ENCODE measurements around the gene ASGR2. TPM values are rescaled to one million over a fixed set of nuclear protein-coding genes. Genes with fewer than 3 reads are reported as not detected.

Gene ASGR2
- polyA plus RNA-seq, 1 of the 3 experiments (the other 2 are of a cell fraction): not detected

- no peak overlapping the region for H3K27ac ChIP-seq (ENCODE audit: low read depth in 2 of 2, low read length in 1 of 2)
- no peak overlapping the region for H2AFZ ChIP-seq (ENCODE audit: low read depth)
- no peaks in the 10 kb centered on the region for H3K9me2 ChIP-seq
- CTCF ChIA-PET: interaction anchor here (0.6 to 1.7 kb wide), 5 partner anchors 21 to 64 kb away, joined by 3 to 5 read pairs (median 3); no protein-coding TSS in a partner anchor
- no peak for DNase-seq
- H3K27me3 ChIP-seq (ENCODE audit: insufficient read depth): peaks cover 40% of the 10 kb centered on the region
- no peak for TF ChIP-seq ZBTB33 (IDR thresholded peaks at IDR 0.05; ENCODE audit: borderline replicate concordance, low read depth)
- no peak for TF ChIP-seq GATA2 (CRISPR knock-in tag; IDR thresholded peaks at IDR 0.05)
- no peak for TF ChIP-seq YY1 (IDR thresholded peaks at IDR 0.05; ENCODE audit: low read depth)
- TF ChIP-seq TEAD4 (IDR thresholded peaks at IDR 0.05; ENCODE audit: borderline replicate concordance, insufficient read depth): no peak
- TF ChIP-seq FOXM1 (IDR thresholded peaks at IDR 0.05; ENCODE audit: low read depth): no peak
- no peak for TF ChIP-seq TAF1 (IDR thresholded peaks at IDR 0.05; ENCODE audit: borderline replicate concordance, low read depth, low read length)
- TF ChIP-seq SMC3 (IDR thresholded peaks at IDR 0.05; ENCODE audit: low read depth, low read length): no peak
- no peak for TF ChIP-seq ELF1 (IDR thresholded peaks at IDR 0.05)
- TF ChIP-seq IRF3 (IDR thresholded peaks at IDR 0.05; ENCODE audit: low read depth, low read length): no peak
- TF ChIP-seq CHD2 (IDR thresholded peaks at IDR 0.05; ENCODE audit: low read length, partially characterized antibody): no peak
- TF ChIP-seq NFIC (IDR thresholded peaks at IDR 0.05; ENCODE audit: borderline replicate concordance): no peak
- no peak for TF ChIP-seq GABPA (IDR thresholded peaks at IDR 0.05; ENCODE audit: low read depth)
- no peak for TF ChIP-seq REST (IDR thresholded peaks at IDR 0.05; ENCODE audit: low read depth, low read length)
- no peak for TF ChIP-seq FOXJ3 (CRISPR knock-in tag; IDR thresholded peaks at IDR 0.05)
- no peak for TF ChIP-seq CTCF (IDR thresholded peaks at IDR 0.05)
- H3K79me2 ChIP-seq (ENCODE audit: insufficient read depth): no peaks in the 10 kb centered on the region
- H3F3A ChIP-seq (replicated peaks; ENCODE audit: insufficient read depth): no peaks in the 10 kb centered on the region
- no peaks in the 10 kb centered on the region for H4K20me1 ChIP-seq (ENCODE audit: insufficient read depth)
- WGBS (ENCODE audit: low lambda C conversion rate): 17% methylated on average over 11 of the region's 14 CpGs
- H3K4me3 ChIP-seq (ENCODE audit: low read depth in 2 of 2, low read length in 1 of 2): no peak overlapping the region
- H3K9ac ChIP-seq: no peak overlapping the region
- H3K4me1 ChIP-seq (ENCODE audit: control insufficient read depth in 1 of 2, insufficient read depth in 2 of 2, low read depth in 1 of 2, low read length in 1 of 2): no peaks in the 10 kb centered on the region
- POLR2A ChIA-PET: no interaction called here
- no peaks in the 10 kb centered on the region for H3K36me3 ChIP-seq (replicated peaks in 1 of 2; ENCODE audit: control insufficient read depth in 1 of 2, insufficient read depth in 2 of 2, low read length in 1 of 2)
- H3K4me2 ChIP-seq: no peak overlapping the region
- no peaks in the 10 kb centered on the region for H3K9me3 ChIP-seq
Observed at GRCh38 chr17:7074931-7075330, 39.7 kb downstream of the ASGR2 start.

Data from SK-N-SH (cell line).